Neuronal stem cell (in vitro differentiated cells): ENCODE results near the gene PCF11. TPM values are rescaled to one million over a fixed set of nuclear protein-coding genes. Genes with fewer than 3 reads are reported as not detected.

Experiments used
- DNase-seq: peaks from one replicate; pipeline ENCODE4 v3.0.0-alpha.2; 2013; ENCODE audit warnings: low spot score
- H2AFZ ChIP-seq: one replicate; pipeline ENCODE4 v1.6.1; 2013; ENCODE audit warnings: mild to moderate bottlenecking, low read length, inconsistent platforms
- H2AK5ac ChIP-seq: 2 replicates; pipeline ENCODE4 v1.6.1; 2013; ENCODE audit warnings: low read depth, mild to moderate bottlenecking, inconsistent platforms, low read length, moderate library complexity, mixed read lengths
- H2BK120ac ChIP-seq: 2 replicates; pipeline ENCODE4 v1.6.1; 2013; ENCODE audit warnings: low read depth, mild to moderate bottlenecking, inconsistent platforms, low read length, moderate library complexity, mixed read lengths
- H2BK12ac ChIP-seq: one replicate; pipeline ENCODE4 v1.6.1; 2013; ENCODE audit warnings: low read length, inconsistent platforms
- H2BK15ac ChIP-seq: 2 replicates; pipeline ENCODE4 v1.6.1; 2013; ENCODE audit warnings: mild to moderate bottlenecking, low read length, inconsistent platforms, mixed read lengths
- H2BK5ac ChIP-seq: one replicate; pipeline ENCODE4 v1.6.1; 2013; ENCODE audit warnings: inconsistent platforms, mild to moderate bottlenecking, low read length, moderate library complexity
- H3K14ac ChIP-seq: one replicate; pipeline ENCODE4 v1.6.1; 2013; ENCODE audit warnings: low read length, inconsistent platforms
- H3K18ac ChIP-seq: 2 replicates; pipeline ENCODE4 v1.6.1; 2013; ENCODE audit warnings: low read length, inconsistent platforms
- H3K23ac ChIP-seq: 2 replicates; pipeline ENCODE4 v1.6.1; 2013; ENCODE audit warnings: low read depth, mild to moderate bottlenecking, mixed read lengths, low read length, inconsistent platforms; ENCODE audit not compliant: poor library complexity
- H3K27ac ChIP-seq: replicated peaks from 3 replicates; pipeline ENCODE4 v1.5.1; 2013; ENCODE audit warnings: low read length, inconsistent platforms
- H3K27me3 ChIP-seq, 3 experiments: 2 replicates each; pipeline ENCODE4 v1.6.1; 2013; ENCODE audit warnings: low read length in 3 of 3, mild to moderate bottlenecking in 2 of 3, inconsistent platforms in 1 of 3, low read depth in 1 of 3, mixed read lengths in 1 of 3, moderate library complexity in 1 of 3; ENCODE audit not compliant: control insufficient read depth in 3 of 3, insufficient read depth in 3 of 3
- H3K36me3 ChIP-seq, 2 donors: replicated peaks in 1 of 2; 2 replicates each; pipeline ENCODE4 v1.6.1; 2013; ENCODE audit warnings: low read length in 2 of 2; ENCODE audit not compliant: control insufficient read depth in 2 of 2, insufficient read depth in 2 of 2
- H3K4ac ChIP-seq: 2 replicates; pipeline ENCODE4 v1.6.1; 2013; ENCODE audit warnings: inconsistent platforms, mild to moderate bottlenecking, low read length, moderate library complexity
- H3K4me1 ChIP-seq, 2 donors: 1 replicate in 1 of 2; 2 replicates in 1 of 2; pipeline ENCODE4 v1.6.1; 2013; ENCODE audit warnings: low read length in 2 of 2, low read depth in 1 of 2; ENCODE audit not compliant: control insufficient read depth in 2 of 2, insufficient read depth in 1 of 2
- H3K4me2 ChIP-seq: one replicate; pipeline ENCODE4 v1.6.1; 2013; ENCODE audit warnings: mild to moderate bottlenecking, low read length, inconsistent platforms; ENCODE audit not compliant: insufficient read depth, poor library complexity, severe bottlenecking
- H3K4me3 ChIP-seq, 2 donors: 2 replicates each; pipeline ENCODE4 v1.5.1; 2013; ENCODE audit warnings: low read length in 2 of 2, mild to moderate bottlenecking in 2 of 2, inconsistent platforms in 1 of 2, moderate library complexity in 1 of 2
- H3K79me1 ChIP-seq: one replicate; pipeline ENCODE4 v1.6.1; 2013; ENCODE audit warnings: low read depth, mild to moderate bottlenecking, inconsistent platforms, low read length, moderate library complexity
- H3K9ac ChIP-seq: one replicate; pipeline ENCODE4 v1.6.1; 2013; ENCODE audit warnings: mild to moderate bottlenecking, low read depth, low read length, inconsistent platforms; ENCODE audit not compliant: poor library complexity
- H3K9me3 ChIP-seq, 2 donors: replicated peaks in 1 of 2; 2 replicates each; pipeline versions ENCODE3 to v1.6.1; 2013; ENCODE audit warnings: low read length in 2 of 2, mild to moderate bottlenecking in 2 of 2, inconsistent platforms in 1 of 2, low read depth in 1 of 2, mixed read lengths in 1 of 2, moderate library complexity in 1 of 2; ENCODE audit not compliant: control insufficient read depth in 2 of 2, insufficient read depth in 1 of 2
- H4K8ac ChIP-seq: one replicate; pipeline ENCODE4 v1.6.1; 2013; ENCODE audit warnings: low read depth, mild to moderate bottlenecking, inconsistent platforms, low read length, moderate library complexity
- H4K91ac ChIP-seq: one replicate; pipeline ENCODE4 v1.6.1; 2013; ENCODE audit warnings: low read length, low read depth, mild to moderate bottlenecking, inconsistent platforms; ENCODE audit not compliant: poor library complexity
- WGBS, 2 donors: extraction: QIAGEN DNeasy Blood & Tissue Kit; methylation state at CpG; one replicate each; pipeline ENCODE4 v1.1.7; 2013; ENCODE audit warnings: missing lambda C conversion rate in 2 of 2, mixed read lengths in 1 of 2; ENCODE audit not compliant: insufficient read length in 2 of 2, insufficient replicate concordance in 1 of 2; ENCODE audit errors: extremely low coverage in 2 of 2; 5-methylcytosine and 5-hydroxymethylcytosine counted together
- polyA plus RNA-seq, 2 experiments: library from polyadenylated mRNA; stranded (reverse); fragments of 200-250 nt; gene quantifications; one replicate each; pipeline ENCODE4 v1.2.3, GENCODE V29; 2013

The PCF11 gene, protein sequence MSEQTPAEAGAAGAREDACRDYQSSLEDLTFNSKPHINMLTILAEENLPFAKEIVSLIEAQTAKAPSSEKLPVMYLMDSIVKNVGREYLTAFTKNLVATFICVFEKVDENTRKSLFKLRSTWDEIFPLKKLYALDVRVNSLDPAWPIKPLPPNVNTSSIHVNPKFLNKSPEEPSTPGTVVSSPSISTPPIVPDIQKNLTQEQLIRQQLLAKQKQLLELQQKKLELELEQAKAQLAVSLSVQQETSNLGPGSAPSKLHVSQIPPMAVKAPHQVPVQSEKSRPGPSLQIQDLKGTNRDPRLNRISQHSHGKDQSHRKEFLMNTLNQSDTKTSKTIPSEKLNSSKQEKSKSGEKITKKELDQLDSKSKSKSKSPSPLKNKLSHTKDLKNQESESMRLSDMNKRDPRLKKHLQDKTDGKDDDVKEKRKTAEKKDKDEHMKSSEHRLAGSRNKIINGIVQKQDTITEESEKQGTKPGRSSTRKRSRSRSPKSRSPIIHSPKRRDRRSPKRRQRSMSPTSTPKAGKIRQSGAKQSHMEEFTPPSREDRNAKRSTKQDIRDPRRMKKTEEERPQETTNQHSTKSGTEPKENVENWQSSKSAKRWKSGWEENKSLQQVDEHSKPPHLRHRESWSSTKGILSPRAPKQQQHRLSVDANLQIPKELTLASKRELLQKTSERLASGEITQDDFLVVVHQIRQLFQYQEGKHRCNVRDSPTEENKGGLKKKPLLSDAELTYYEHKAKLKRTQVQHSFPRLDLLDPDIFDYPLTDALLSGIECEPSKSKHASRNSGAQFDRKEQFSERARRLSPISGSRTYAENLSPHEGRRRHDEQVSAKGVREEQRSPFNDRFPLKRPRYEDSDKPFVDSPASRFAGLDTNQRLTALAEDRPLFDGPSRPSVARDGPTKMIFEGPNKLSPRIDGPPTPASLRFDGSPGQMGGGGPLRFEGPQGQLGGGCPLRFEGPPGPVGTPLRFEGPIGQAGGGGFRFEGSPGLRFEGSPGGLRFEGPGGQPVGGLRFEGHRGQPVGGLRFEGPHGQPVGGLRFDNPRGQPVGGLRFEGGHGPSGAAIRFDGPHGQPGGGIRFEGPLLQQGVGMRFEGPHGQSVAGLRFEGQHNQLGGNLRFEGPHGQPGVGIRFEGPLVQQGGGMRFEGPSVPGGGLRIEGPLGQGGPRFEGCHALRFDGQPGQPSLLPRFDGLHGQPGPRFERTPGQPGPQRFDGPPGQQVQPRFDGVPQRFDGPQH (N-terminal part only)
- polyA plus RNA-seq (2013, experiment 1 of 2), result 38.7 TPM
- 37.3 TPM for polyA plus RNA-seq (2013, experiment 2 of 2)

DNA sequence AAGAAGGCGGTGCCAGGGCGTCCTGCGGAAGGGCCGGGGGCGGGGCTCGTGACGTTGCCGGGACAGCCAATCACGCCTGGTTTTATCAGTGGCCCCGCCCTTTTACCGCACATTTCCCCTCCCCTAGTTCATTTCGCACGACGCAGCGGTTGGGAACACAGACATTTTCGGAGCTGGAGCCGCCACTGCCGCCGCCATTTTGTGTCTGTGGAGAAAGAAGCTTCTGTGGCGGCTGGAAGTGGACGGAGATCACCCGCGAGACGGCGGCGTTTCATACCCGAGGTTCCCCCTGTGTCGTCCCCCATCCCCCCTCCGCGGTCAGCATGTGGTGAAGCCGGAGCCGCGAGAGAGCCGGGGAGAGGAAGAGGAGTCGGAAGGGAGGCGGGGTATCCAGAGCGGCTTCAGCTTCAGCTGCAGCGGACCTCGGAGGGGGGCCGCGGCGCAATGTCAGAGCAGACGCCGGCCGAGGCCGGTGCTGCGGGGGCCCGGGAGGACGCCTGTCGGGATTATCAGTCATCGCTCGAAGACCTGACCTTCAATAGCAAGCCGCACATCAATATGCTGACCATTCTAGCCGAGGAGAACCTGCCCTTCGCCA, at the start of gene PCF11:
Gene PCF11, plus strand, starts transcription at position 136 of the 598 bp plus-strand sequence. Its CDS starts 309 bp downstream, at position 445.
- Histone ChIP-seq H2BK120ac (peak within 1 kb of the TSS; percentile 76), H3K27me3 (no peaks in the 10 kb centered on the region), H3K14ac (peak within 1 kb of the TSS; percentile 89), H3K18ac (peak within 1 kb of the TSS; percentile 98), H4K8ac (peak within 1 kb of the TSS; percentile 48), H3K9ac (peak within 1 kb of the TSS; percentile 91), H3K36me3 (peaks cover 4 to 39% of the 10 kb centered on the region in 2 donors), H3K9me3 (no peaks in the 10 kb centered on the region), H3K4me3 (peak within 1 kb of the TSS; percentile 94 to 95), H3K23ac (peak within 1 kb of the TSS; percentile 98), H3K4me1 (peaks cover 4 to 13% of the 10 kb centered on the region in 2 donors), H2BK15ac (peak within 1 kb of the TSS; percentile 89), H3K27ac (peak within 1 kb of the TSS; percentile 90), H2AFZ (peak within 1 kb of the TSS; percentile 95), H3K79me1 (no peaks in the 10 kb centered on the region), H3K4ac (peak within 1 kb of the TSS; percentile 95), H2BK5ac (peak within 1 kb of the TSS; percentile 87), H3K4me2 (peak within 1 kb of the TSS; percentile 83), H2AK5ac (peak within 1 kb of the TSS; percentile 99), H4K91ac (peak within 1 kb of the TSS; percentile 85), H2BK12ac (no peak within 1 kb of the TSS)
- WGBS, 2 donors, result no CpG with 5 or more reads among the region's 55 CpGs
- DNase-seq, result no peak

DNA sequence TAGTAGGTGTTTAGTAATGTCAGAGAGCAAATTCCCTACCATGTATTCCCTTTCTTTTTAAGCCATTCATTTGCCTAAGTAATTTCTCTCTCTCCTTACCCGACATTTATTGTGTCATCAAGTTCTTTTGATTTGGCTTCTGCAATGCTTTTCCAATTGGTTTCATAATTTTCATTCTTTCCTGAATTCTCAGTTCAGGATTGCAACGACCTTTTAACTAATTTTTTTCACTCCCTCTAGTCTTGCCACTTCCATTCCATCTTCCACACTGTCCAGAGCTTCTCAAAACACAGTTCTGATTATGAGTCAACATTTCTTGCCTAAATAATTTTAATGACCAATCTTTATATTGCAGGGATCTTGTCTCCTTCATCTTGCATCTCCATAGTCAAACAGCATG, 44.0 kb upstream of the PCF11 start:
- Histone ChIP-seq H2BK120ac (no peak overlapping the region), H4K91ac (no peak overlapping the region), H3K36me3 (no peaks in the 10 kb centered on the region), H3K4me2 (no peak overlapping the region), H3K4ac (no peak overlapping the region), H3K23ac (no peak overlapping the region), H3K4me3 (no peak overlapping the region), H3K79me1 (no peaks in the 10 kb centered on the region), H3K9ac (no peak overlapping the region), H2AFZ (no peak overlapping the region), H2BK5ac (no peak overlapping the region), H3K14ac (no peak overlapping the region), H3K18ac (no peak overlapping the region), H2BK15ac (no peak overlapping the region), H3K9me3 (no peaks in the 10 kb centered on the region), H2AK5ac (no peak overlapping the region), H3K4me1 (no peaks in the 10 kb centered on the region), H2BK12ac (no peak overlapping the region), H4K8ac (no peak overlapping the region), H3K27ac (no peak overlapping the region), H3K27me3 (peaks cover 0 to 9% (median 0%) of the 10 kb centered on the region in 3 experiments)
- no CpG with 5 or more reads among the region's 2 CpGs for WGBS, 2 donors
- no peak for DNase-seq

DNA sequence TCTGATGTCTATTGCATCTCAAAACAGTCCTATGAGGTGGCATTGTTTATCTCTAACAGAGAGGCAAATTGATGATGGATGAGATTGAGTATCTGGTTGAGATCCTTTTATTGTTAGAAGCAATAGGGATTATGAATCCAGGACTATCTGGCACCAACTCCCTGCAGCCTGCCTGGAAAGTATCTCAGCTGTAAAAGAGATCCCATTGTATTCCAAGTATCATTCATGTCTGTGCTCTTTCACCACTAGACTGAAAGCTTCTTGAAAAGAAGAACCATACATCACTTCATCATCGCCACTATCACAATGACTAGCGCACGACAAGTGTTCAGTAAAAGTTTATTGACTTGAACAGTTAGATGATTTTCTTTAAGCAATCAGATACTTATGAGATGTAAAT, 41.9 kb upstream of the PCF11 start:
- Histone ChIP-seq H3K14ac (no peak overlapping the region), H2BK15ac (no peak overlapping the region), H3K4ac (no peak overlapping the region), H4K91ac (no peak overlapping the region), H3K4me1 (no peaks in the 10 kb centered on the region), H2BK12ac (no peak overlapping the region), H3K18ac (no peak overlapping the region), H2AFZ (peak overlapping the region; percentile 69), H2BK5ac (no peak overlapping the region), H3K9ac (no peak overlapping the region), H4K8ac (no peak overlapping the region), H3K27ac (no peak overlapping the region), H3K23ac (no peak overlapping the region), H2BK120ac (no peak overlapping the region), H3K36me3 (no peaks in the 10 kb centered on the region), H3K27me3 (peaks cover 0 to 9% (median 0%) of the 10 kb centered on the region in 3 experiments), H3K4me3 (no peak overlapping the region), H2AK5ac (no peak overlapping the region), H3K79me1 (no peaks in the 10 kb centered on the region), H3K9me3 (no peaks in the 10 kb centered on the region), H3K4me2 (no peak overlapping the region)
- no peak for DNase-seq
- no CpG with 5 or more reads among the region's 3 CpGs for WGBS, 2 donors
